ENCODE results near the gene CEL. TPM values are rescaled to one million over a fixed set of nuclear protein-coding genes. Genes with fewer than 3 reads are reported as not detected.

Gene CEL
- total RNA-seq, 1 experiment from 2014 or later = 6.6 TPM

- Mint-ChIP-seq H3K4me1 (peaks cover 3% of the 10 kb centered on the region), H3K36me3 (peaks cover 22% of the 10 kb centered on the region), H3K27me3 (ENCODE audit: low read depth) (no peaks in the 10 kb centered on the region), H3K4me3 (no peak overlapping the region), H3K27ac (no peak overlapping the region), H3K9me3 (no peaks in the 10 kb centered on the region)
- no peak for ATAC-seq
- DNase-seq (ENCODE audit: low spot score) = no peak
- POLR2A ChIA-PET = no interaction called here
- CTCF ChIA-PET = interaction anchor here (3.2 to 7.8 kb wide), 2 partner anchors 11 to 37 kb away, joined by 8 to 93 read pairs; no protein-coding TSS in a partner anchor
- TF ChIP-seq ELF4 (CRISPR knock-in tag; IDR thresholded peaks at IDR 0.05; ENCODE audit: low read depth) = no peak
- no peak for TF ChIP-seq ZNF423 (CRISPR knock-in tag; IDR thresholded peaks at IDR 0.05)
- no peak for TF ChIP-seq ZNF532 (CRISPR knock-in tag; IDR thresholded peaks at IDR 0.05; ENCODE audit: borderline replicate concordance)
- no peak for TF ChIP-seq ZSCAN18 (CRISPR knock-in tag; IDR thresholded peaks at IDR 0.05)
- no peak for TF ChIP-seq PREB (CRISPR knock-in tag; IDR thresholded peaks at IDR 0.05; ENCODE audit: borderline replicate concordance)
- TF ChIP-seq NFE2L1 (CRISPR knock-in tag; IDR thresholded peaks at IDR 0.05) = no peak
- TF ChIP-seq JUN (CRISPR knock-in tag; IDR thresholded peaks at IDR 0.05) = no peak
- no peak for TF ChIP-seq CDX4 (CRISPR knock-in tag; IDR thresholded peaks at IDR 0.05; ENCODE audit: borderline replicate concordance)
- TF ChIP-seq TEAD1 (CRISPR knock-in tag; IDR thresholded peaks at IDR 0.05) = no peak
- TF ChIP-seq ZNF281 (CRISPR knock-in tag; IDR thresholded peaks at IDR 0.05) = no peak
- no peak for TF ChIP-seq ZNF121 (CRISPR knock-in tag; IDR thresholded peaks at IDR 0.05)
- TF ChIP-seq SMAD3 (CRISPR knock-in tag; IDR thresholded peaks at IDR 0.05; ENCODE audit: borderline replicate concordance) = no peak
- TF ChIP-seq NR2C2 (CRISPR knock-in tag; IDR thresholded peaks at IDR 0.05) = no peak
- TF ChIP-seq JAZF1 (CRISPR knock-in tag; IDR thresholded peaks at IDR 0.05) = no peak
- TF ChIP-seq CREM (CRISPR knock-in tag; IDR thresholded peaks at IDR 0.05) = no peak
- TF ChIP-seq AFF4 (CRISPR knock-in tag; IDR thresholded peaks at IDR 0.05; ENCODE audit: borderline replicate concordance) = no peak
- no peak for TF ChIP-seq E2F4 (CRISPR knock-in tag; IDR thresholded peaks at IDR 0.05; ENCODE audit: borderline replicate concordance, low read depth)
- TF ChIP-seq PRRX2 (CRISPR knock-in tag; IDR thresholded peaks at IDR 0.05) = no peak
- no peak for TF ChIP-seq TCF7 (CRISPR knock-in tag; IDR thresholded peaks at IDR 0.05; ENCODE audit: low read depth)
These were observed 46.4 kb downstream of the CEL start for GRCh38 chr9:133107961-133108793.
